ENCODE measurements around the gene FN1.

The FN1 gene

GRCh38 chr2:215434447-215435279 lies 1.2 kb downstream of the FN1 start:
- peaks cover 54% of the 10 kb centered on the region for H3K36me3 ChIP-seq (ENCODE audit: low read depth)
- DNase-seq (ENCODE audit: low spot score) (no peak), ATAC-seq (ENCODE audit: low read depth) (no peak)
- H3K4me1 ChIP-seq (ENCODE audit: insufficient read depth, poor library complexity, severe bottlenecking), result peaks cover 51% of the 10 kb centered on the region
- peak overlapping the region; percentile 97 for H3K27ac ChIP-seq (ENCODE audit: poor library complexity, severe bottlenecking)
- H3K4me3 ChIP-seq (ENCODE audit: severe bottlenecking), result peak overlapping the region; percentile 81
- no peaks in the 10 kb centered on the region for H3K27me3 ChIP-seq (ENCODE audit: insufficient read depth, poor library complexity, severe bottlenecking)
- no peaks in the 10 kb centered on the region for H3K9me3 ChIP-seq (ENCODE audit: severe bottlenecking)
- TF ChIP-seq, protein P1, sequence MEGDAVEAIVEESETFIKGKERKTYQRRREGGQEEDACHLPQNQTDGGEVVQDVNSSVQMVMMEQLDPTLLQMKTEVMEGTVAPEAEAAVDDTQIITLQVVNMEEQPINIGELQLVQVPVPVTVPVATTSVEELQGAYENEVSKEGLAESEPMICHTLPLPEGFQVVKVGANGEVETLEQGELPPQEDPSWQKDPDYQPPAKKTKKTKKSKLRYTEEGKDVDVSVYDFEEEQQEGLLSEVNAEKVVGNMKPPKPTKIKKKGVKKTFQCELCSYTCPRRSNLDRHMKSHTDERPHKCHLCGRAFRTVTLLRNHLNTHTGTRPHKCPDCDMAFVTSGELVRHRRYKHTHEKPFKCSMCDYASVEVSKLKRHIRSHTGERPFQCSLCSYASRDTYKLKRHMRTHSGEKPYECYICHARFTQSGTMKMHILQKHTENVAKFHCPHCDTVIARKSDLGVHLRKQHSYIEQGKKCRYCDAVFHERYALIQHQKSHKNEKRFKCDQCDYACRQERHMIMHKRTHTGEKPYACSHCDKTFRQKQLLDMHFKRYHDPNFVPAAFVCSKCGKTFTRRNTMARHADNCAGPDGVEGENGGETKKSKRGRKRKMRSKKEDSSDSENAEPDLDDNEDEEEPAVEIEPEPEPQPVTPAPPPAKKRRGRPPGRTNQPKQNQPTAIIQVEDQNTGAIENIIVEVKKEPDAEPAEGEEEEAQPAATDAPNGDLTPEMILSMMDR (IDR thresholded peaks at IDR 0.05; ENCODE audit: poor library complexity, severe bottlenecking), result no peak

DNA sequence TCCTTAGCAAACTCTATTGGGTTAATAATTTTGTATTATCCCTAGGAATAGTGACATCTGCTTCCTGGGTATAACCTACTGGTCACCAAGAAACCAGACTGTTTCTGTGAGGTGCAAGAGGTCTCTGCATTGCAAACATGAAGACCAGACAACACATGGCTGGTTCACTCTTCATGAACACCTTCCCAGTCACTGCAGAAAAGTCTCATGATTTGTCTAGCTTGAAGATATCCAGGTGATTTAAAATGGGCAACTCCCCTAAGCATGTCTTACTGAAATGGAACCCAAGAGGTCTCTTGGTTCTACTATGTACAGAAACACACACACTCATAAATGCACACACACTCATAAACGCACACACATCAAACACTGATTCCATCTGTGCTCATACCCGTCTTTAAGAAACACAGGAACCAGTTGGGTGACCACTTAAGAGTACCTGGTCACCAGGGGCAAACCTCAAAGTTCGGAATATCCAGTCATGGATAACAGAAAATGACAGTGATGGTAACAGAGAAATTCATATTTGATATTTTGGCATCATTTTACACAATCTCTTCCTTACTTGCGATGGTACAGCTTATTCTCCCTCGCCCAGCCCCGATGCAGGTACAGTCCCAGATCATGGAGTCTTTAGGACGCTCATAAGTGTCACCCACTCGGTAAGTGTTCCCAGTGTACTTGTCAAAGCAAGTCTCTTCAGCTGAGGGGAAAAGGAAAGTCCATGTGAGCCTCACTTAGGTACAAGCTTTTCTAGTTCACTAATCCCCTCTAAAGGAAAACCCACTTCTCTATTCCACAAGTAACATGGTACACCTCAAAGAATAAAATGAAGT lies 2.9 kb downstream of the FN1 start:
- ATAC-seq (ENCODE audit: low read depth) (no peak), DNase-seq (ENCODE audit: low spot score) (no peak)
- H3K4me3 ChIP-seq (ENCODE audit: severe bottlenecking), result no peak overlapping the region
- peaks cover 71% of the 10 kb centered on the region for H3K36me3 ChIP-seq (ENCODE audit: low read depth)
- TF ChIP-seq, protein P1 (IDR thresholded peaks at IDR 0.05; ENCODE audit: poor library complexity, severe bottlenecking), result no peak
- peaks cover 38% of the 10 kb centered on the region for H3K4me1 ChIP-seq (ENCODE audit: insufficient read depth, poor library complexity, severe bottlenecking)
- no peaks in the 10 kb centered on the region for H3K9me3 ChIP-seq (ENCODE audit: severe bottlenecking)
- H3K27ac ChIP-seq (ENCODE audit: poor library complexity, severe bottlenecking), result peak overlapping the region; percentile 97
- H3K27me3 ChIP-seq (ENCODE audit: insufficient read depth, poor library complexity, severe bottlenecking), result no peaks in the 10 kb centered on the region

- peak overlapping the region; percentile 97 for H3K27ac ChIP-seq (ENCODE audit: poor library complexity, severe bottlenecking)
- ATAC-seq (ENCODE audit: low read depth) (no peak), DNase-seq (ENCODE audit: low spot score) (no peak)
- TF ChIP-seq, protein P1 (IDR thresholded peaks at IDR 0.05; ENCODE audit: poor library complexity, severe bottlenecking), result no peak
- no peaks in the 10 kb centered on the region for H3K27me3 ChIP-seq (ENCODE audit: insufficient read depth, poor library complexity, severe bottlenecking)
- H3K4me3 ChIP-seq (ENCODE audit: severe bottlenecking), result no peak overlapping the region
- peaks cover 29% of the 10 kb centered on the region for H3K4me1 ChIP-seq (ENCODE audit: insufficient read depth, poor library complexity, severe bottlenecking)
- peaks cover 80% of the 10 kb centered on the region for H3K36me3 ChIP-seq (ENCODE audit: low read depth)
- no peaks in the 10 kb centered on the region for H3K9me3 ChIP-seq (ENCODE audit: severe bottlenecking)
Measured at GRCh38 chr2:215431778-215432758, 3.8 kb downstream of the FN1 start.

- H3K27me3 ChIP-seq (ENCODE audit: insufficient read depth, poor library complexity, severe bottlenecking), result no peaks in the 10 kb centered on the region
- no peaks in the 10 kb centered on the region for H3K9me3 ChIP-seq (ENCODE audit: severe bottlenecking)
- ATAC-seq (ENCODE audit: low read depth), result no peak
- TF ChIP-seq, protein P1 (IDR thresholded peaks at IDR 0.05; ENCODE audit: poor library complexity, severe bottlenecking), result no peak
- H3K36me3 ChIP-seq (ENCODE audit: low read depth), result peaks cover 88% of the 10 kb centered on the region
- H3K27ac ChIP-seq (ENCODE audit: poor library complexity, severe bottlenecking), result peak overlapping the region; percentile 97
- DNase-seq (ENCODE audit: low spot score), result no peak
- H3K4me3 ChIP-seq (ENCODE audit: severe bottlenecking), result no peak overlapping the region
- H3K4me1 ChIP-seq (ENCODE audit: insufficient read depth, poor library complexity, severe bottlenecking), result peaks cover 28% of the 10 kb centered on the region
Measured at GRCh38 chr2:215431290-215431689, 4.6 kb downstream of the FN1 start.
